Measurements from ENCODE around the gene DYNC2H1. TPM values are rescaled to one million over a fixed set of nuclear protein-coding genes. Genes with fewer than 3 reads are reported as not detected.

The DYNC2H1 gene
- total RNA-seq, 6 experiments from 2014 or later, result 10.9 to 14.0 (median 12.3) TPM

DNA sequence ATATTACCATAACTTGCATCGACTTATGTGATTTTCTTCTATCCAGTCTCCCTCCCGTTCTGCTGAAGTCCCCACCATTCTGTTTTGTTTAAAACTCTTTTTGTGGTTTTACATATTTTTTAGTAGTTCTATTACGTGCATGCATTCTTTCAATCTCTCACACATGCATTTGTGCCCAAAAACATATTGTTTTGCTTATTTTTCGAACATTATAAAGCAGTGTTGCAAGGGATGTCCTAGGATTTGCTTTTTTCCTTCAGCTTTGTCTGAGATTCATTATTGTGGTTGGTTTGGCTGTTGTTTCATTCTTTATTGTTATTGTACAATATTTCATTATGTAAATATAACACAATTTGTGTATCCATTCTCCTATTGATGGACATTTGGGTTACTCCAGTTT lies 235.7 kb downstream of the DYNC2H1 start:
- H3K4me3 Mint-ChIP-seq, result no peak overlapping the region
- H3K27me3 Mint-ChIP-seq (ENCODE audit: insufficient read depth), result no peaks in the 10 kb centered on the region
- H3K27ac Mint-ChIP-seq, result no peak overlapping the region
- no peaks in the 10 kb centered on the region for H3K4me1 Mint-ChIP-seq (ENCODE audit: low read depth)
- no peak for DNase-seq
- no peaks in the 10 kb centered on the region for H3K9me3 Mint-ChIP-seq
- no peak for TF ChIP-seq CTCF (IDR thresholded peaks at IDR 0.05)
- H3K36me3 Mint-ChIP-seq (ENCODE audit: low read depth), result peaks cover 14% of the 10 kb centered on the region; the same call in 1 of the 2 replicates

GRCh38 chr11:103349595-103349994 lies 240.4 kb downstream of the DYNC2H1 start:
- no peak for TF ChIP-seq CTCF (IDR thresholded peaks at IDR 0.05)
- DNase-seq, result no peak
- H3K27ac Mint-ChIP-seq, result no peak overlapping the region
- no peak overlapping the region for H3K4me3 Mint-ChIP-seq
- H3K4me1 Mint-ChIP-seq (ENCODE audit: low read depth), result peaks cover 2% of the 10 kb centered on the region; the same call in 1 of the 2 replicates
- H3K36me3 Mint-ChIP-seq (ENCODE audit: low read depth), result peaks cover 15% of the 10 kb centered on the region
- no peaks in the 10 kb centered on the region for H3K9me3 Mint-ChIP-seq
- no peaks in the 10 kb centered on the region for H3K27me3 Mint-ChIP-seq (ENCODE audit: insufficient read depth)

DNA sequence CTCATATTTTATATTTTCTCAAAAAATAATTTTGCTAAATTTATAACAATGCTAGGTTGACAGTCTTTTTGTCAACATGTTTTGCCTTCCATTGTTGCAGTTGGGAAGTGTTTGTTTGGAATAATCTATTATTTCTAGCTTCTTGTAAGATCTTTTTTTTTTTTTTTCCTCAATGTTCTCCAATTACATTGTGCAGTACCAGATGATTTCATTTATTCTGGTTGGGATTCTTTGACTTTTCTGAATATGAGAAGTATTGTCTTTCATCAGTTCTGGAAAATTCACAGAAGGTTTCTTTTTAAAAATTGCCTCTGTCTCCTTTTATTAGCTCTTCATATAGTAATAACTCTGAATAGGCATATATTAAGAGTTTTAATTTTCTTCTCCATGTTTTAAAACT lies 245.4 kb downstream of the DYNC2H1 start:
- Mint-ChIP-seq H3K4me3 (no peak overlapping the region), H3K27ac (no peak overlapping the region; the same call in 1 of the 2 replicates), H3K27me3 (ENCODE audit: insufficient read depth) (no peaks in the 10 kb centered on the region), H3K36me3 (ENCODE audit: low read depth) (peaks cover 8% of the 10 kb centered on the region), H3K9me3 (no peaks in the 10 kb centered on the region), H3K4me1 (ENCODE audit: low read depth) (peaks cover 27% of the 10 kb centered on the region)
- no peak for DNase-seq
- TF ChIP-seq CTCF (IDR thresholded peaks at IDR 0.05), result no peak

DNA sequence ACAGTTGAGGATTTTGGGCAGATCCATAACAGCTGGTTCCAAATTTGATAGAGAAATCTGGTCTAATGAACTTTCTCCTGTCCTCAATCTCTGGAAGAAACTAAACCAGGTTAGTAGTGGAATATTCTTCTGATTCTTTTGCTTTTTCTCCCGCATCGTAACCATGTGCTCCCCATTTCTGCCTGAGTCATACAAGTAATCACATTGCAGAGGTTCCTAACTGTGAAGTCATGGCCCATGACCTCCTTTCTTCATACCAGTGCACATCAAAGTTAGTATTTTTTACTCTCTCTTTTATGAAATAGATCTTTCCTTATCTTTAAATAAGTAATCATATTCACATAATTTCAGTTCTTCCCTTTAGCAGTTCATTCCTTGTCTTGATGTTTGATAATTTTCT lies 249.0 kb downstream of the DYNC2H1 start:
- peak; percentile 42 for DNase-seq
- Mint-ChIP-seq H3K36me3 (ENCODE audit: low read depth) (0 out of 2 replicates have a peak, but pooled peaks cover 4% of the 10 kb centered on the region), H3K27ac (peak overlapping the region; percentile 62), H3K9me3 (no peaks in the 10 kb centered on the region), H3K27me3 (ENCODE audit: insufficient read depth) (no peaks in the 10 kb centered on the region), H3K4me3 (peak overlapping the region; percentile 38), H3K4me1 (ENCODE audit: low read depth) (peaks cover 27% of the 10 kb centered on the region)
- TF ChIP-seq CTCF (IDR thresholded peaks at IDR 0.05), result no peak

GRCh38 chr11:103359216-103359615 lies 250.0 kb downstream of the DYNC2H1 start:
- Mint-ChIP-seq H3K4me1 (ENCODE audit: low read depth) (peaks cover 27% of the 10 kb centered on the region), H3K27me3 (ENCODE audit: insufficient read depth) (no peaks in the 10 kb centered on the region), H3K4me3 (no peak overlapping the region), H3K9me3 (no peaks in the 10 kb centered on the region), H3K27ac (peak overlapping the region; percentile 68), H3K36me3 (ENCODE audit: low read depth) (0 out of 2 replicates have a peak, but pooled peaks cover 4% of the 10 kb centered on the region)
- TF ChIP-seq CTCF (IDR thresholded peaks at IDR 0.05), result no peak
- peak; percentile 8 for DNase-seq

GRCh38 chr11:103364687-103365086 lies 255.5 kb downstream of the DYNC2H1 start:
- no peak for TF ChIP-seq CTCF (IDR thresholded peaks at IDR 0.05)
- DNase-seq, result no peak
- Mint-ChIP-seq H3K9me3 (no peaks in the 10 kb centered on the region), H3K4me1 (ENCODE audit: low read depth) (peaks cover 18% of the 10 kb centered on the region), H3K27ac (no peak overlapping the region), H3K27me3 (ENCODE audit: insufficient read depth) (no peaks in the 10 kb centered on the region), H3K4me3 (no peak overlapping the region), H3K36me3 (ENCODE audit: low read depth) (0 out of 2 replicates have a peak, but pooled peaks cover 4% of the 10 kb centered on the region)

Data from HFFc6 (cell line).